Measurements from ENCODE around the gene TBC1D20.

The TBC1D20 gene

DNA sequence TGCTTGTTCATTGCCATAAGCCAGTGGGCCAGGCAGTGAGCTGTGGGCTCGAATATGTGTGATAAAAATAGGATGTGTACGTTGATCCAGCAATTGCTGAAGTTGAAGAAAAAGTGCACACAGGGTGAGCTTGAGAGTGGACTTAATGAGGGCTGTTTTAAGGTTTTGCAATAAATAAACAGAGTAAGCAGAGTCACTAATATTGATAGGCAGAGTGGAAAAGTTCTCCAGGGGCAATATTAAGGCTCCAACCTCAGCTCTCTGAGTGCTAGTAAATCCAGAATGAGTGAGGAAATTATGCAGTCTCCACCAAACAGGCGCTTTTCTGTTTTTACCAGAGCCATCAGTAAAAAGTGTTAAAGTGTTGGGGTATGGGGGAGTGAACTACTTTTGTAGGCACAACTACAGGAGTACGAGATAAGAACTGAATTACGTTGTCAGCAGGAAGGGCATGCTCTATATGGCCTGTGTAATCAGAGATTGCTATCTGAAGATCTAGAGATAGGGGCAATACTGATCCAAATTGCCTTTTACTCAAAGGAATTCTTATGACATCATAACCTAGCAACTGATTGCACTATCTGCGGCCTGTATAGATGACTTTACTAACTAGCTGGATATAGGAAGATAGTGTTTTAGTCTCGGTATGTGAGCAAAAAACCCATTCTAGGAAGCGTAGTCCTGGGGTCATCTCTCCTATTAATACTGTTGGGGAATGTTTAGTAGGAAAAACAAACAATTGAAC is 7.6 kb upstream of the TBC1D20 start:
- TF ChIP-seq, protein P1, sequence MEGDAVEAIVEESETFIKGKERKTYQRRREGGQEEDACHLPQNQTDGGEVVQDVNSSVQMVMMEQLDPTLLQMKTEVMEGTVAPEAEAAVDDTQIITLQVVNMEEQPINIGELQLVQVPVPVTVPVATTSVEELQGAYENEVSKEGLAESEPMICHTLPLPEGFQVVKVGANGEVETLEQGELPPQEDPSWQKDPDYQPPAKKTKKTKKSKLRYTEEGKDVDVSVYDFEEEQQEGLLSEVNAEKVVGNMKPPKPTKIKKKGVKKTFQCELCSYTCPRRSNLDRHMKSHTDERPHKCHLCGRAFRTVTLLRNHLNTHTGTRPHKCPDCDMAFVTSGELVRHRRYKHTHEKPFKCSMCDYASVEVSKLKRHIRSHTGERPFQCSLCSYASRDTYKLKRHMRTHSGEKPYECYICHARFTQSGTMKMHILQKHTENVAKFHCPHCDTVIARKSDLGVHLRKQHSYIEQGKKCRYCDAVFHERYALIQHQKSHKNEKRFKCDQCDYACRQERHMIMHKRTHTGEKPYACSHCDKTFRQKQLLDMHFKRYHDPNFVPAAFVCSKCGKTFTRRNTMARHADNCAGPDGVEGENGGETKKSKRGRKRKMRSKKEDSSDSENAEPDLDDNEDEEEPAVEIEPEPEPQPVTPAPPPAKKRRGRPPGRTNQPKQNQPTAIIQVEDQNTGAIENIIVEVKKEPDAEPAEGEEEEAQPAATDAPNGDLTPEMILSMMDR (IDR thresholded peaks at IDR 0.05) = no peak

DNA sequence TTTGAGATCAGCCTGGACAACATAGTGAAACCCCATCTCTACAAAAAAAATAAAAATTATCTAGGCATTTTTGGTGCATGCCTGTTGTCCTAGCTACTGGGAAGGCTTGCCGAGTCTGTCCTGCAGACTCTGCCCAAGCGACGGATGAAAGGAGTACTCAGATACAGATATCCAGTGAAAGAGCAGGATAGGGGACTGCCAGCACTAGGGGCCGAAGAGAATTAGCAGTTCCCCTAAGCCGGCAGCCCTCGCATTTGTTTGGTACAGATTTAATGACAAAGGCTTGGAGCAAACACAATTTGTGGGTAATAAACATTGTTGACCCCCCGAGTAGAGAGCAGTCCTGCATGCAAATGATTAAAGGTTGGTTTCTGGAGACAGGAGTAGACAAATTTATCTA is 5.4 kb upstream of the TBC1D20 start:
- TF ChIP-seq, protein P1 (IDR thresholded peaks at IDR 0.05) = no peak

DNA sequence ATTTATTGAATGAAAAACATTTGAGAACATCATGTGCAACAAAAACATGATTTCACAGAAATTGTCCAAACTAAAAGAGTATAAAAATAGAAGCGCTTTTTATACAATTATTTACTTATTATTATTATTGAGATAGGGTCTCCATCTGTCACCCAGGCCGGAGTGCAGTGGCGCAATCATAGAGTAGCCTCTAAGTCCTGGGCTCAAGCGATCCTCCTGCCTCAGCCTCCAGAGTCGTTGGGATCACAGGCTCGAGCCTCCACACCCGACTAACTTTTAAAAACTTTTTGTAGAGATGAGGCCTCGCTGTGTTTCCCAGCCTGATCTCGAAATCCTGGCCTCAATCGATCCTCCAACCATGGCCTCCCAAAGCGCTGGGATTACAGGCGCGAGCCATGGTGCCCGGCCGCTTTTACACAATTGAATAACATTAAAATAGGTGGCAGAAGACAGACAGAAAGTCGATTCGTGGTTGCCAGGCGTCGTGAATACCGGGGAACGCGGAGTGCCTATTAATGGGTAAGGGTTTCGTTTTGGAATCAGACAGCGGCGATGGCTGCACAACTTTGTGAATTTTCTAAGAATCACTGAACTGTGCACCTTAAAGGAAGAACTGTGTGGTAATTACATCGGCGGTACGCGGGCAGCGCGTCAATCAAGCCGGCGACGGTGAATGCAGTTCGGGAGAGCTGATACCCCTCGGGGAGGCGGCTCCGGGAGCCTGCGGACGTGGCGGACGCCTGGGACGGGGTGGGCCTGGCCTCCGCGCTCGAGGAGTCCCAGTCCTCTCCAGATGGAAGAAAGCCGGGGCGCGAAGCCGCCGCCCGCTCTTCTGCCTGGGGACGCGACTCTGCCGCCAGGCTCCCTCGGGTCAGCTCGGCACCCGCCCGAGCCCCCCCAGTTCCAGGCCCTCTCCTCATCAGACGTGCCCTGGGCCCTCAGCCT is 807 bp downstream of the TBC1D20 start:
- TF ChIP-seq, protein P1 (IDR thresholded peaks at IDR 0.05) = no peak

DNA sequence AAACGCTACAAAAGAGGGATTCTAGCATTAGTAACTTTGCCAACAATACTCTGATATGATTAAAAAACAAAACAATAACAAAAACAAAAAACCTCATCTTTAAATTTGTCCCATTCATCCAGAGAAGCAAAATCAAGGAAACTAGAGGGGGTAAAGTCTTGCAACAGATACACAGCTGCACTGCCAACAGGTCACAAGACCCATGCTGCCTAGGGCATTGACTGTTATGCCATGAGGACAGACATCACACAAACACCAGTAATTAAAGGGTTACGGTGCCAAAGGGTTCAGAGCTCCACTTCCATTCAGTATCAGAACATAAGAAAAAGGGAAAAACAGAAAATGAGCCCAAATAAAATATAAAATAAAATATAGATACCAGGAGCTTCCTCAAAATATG is 1.6 kb downstream of the TBC1D20 start:
- TF ChIP-seq, protein P1 (IDR thresholded peaks at IDR 0.05) = no peak

DNA sequence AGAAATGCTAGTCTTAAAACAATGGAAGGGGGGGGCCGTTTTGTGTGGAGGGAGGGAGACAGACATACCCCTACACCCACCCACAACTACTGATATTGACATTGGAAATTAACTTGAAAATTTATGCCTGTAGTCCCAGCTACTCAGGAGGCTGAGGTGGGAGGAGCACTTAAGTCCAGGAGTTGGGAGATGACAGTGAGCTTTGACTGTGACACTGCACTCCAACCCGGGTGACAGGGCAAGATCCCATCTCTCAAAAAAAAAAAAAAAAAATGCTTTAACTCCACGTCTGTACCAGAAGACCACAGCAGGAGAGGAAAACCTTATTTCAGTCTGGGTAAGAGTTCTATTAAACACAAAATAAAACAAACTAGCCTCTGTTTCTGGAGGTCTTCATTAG is 2.2 kb downstream of the TBC1D20 start:
- TF ChIP-seq, protein P1 (IDR thresholded peaks at IDR 0.05) = no peak

DNA sequence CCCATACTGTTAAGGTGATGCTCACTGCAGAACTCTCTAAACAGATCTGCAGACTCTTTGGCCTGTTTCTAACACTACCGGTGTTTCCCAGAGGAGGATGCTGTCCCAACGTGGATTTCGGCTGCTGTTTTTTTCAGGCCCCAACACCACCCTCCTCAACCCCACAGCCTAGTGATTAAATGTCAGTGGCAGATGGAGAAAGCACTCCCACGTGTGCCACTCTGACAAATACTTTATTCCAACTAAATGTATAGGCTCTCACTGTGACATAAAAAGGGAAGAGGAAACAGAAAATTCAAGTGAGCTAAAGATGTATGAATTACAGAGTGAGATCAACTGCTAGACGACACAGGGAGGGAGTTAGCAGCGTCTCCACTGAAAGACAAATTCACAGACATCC is 3.6 kb downstream of the TBC1D20 start:
- TF ChIP-seq, protein P1 (IDR thresholded peaks at IDR 0.05) = no peak

DNA sequence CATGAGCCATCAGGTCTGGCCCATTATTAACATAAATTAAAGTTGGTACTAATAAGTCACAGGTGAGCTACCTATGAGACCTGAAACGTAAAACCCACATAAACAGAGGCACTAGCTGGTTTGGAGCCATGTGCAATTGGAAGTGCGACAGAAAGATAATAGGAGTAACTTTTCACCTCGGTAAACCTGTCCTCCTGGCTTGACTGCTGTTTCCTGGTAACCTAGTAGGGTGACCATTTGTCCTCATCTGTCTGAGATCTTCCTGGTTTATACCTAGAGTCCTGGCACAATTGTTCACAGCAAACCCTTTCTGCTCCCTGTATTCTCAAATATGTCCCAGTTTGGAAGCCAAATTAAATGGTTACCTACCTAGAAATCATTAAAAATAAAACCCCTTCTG is 7.4 kb downstream of the TBC1D20 start:
- TF ChIP-seq, protein P1 (IDR thresholded peaks at IDR 0.05) = no peak
